ENCODE results near the gene PSME1. TPM values are rescaled to one million over a fixed set of nuclear protein-coding genes. Genes with fewer than 3 reads are reported as not detected.

PSME1 gene
- total and polyA plus RNA-seq, 2 donors (not counting 3 experiments of a cell fraction or from before 2014, with no cell fraction given) = 98.1 to 135 TPM

- Histone ChIP-seq H3K36me3 (ENCODE audit: control insufficient read depth in 2 of 2, extremely low read depth in 1 of 2, insufficient read depth in 2 of 2, low read length in 2 of 2) (no peaks in the 10 kb centered on the region), H3K4me3 (replicated peaks in 1 of 3; ENCODE audit: insufficient read depth in 1 of 3, low read depth in 1 of 3, low read length in 3 of 3) (no peak overlapping the region), H3K9me1 (replicated peaks; ENCODE audit: control insufficient read depth, extremely low read depth, insufficient read depth, low read length) (no peaks in the 10 kb centered on the region), H3K79me2 (ENCODE audit: control insufficient read depth, insufficient read depth, low read length) (no peaks in the 10 kb centered on the region), H3K4me1 (ENCODE audit: control insufficient read depth, extremely low read depth, insufficient read depth, low read length) (peaks cover 18% of the 10 kb centered on the region), H3K27me3 (ENCODE audit: control insufficient read depth in 2 of 2, insufficient read depth in 2 of 2, low read length in 2 of 2) (no peaks in the 10 kb centered on the region), H3K9ac (replicated peaks; ENCODE audit: extremely low read depth, insufficient read depth, low read length) (no peak overlapping the region), H3K27ac (ENCODE audit: insufficient read depth, low read depth, low read length) (no peak overlapping the region), H2AFZ (ENCODE audit: low read depth, low read length) (peak overlapping the region; percentile 77), H3K9me3 (replicated peaks; ENCODE audit: control insufficient read depth, insufficient read depth, low read length) (no peaks in the 10 kb centered on the region), H3K4me2 (ENCODE audit: insufficient read depth, low read length) (no peak overlapping the region), H4K20me1 (replicated peaks; ENCODE audit: control insufficient read depth, extremely low read depth, insufficient read depth, low read length) (no peaks in the 10 kb centered on the region)
- BruUV-seq (replicated peaks) = no TSS peak
- TF ChIP-seq FOS (IDR thresholded peaks at IDR 0.05; ENCODE audit: borderline replicate concordance, insufficient read depth, low read length) (no peak), JUN (IDR thresholded peaks at IDR 0.05; ENCODE audit: borderline replicate concordance, insufficient read depth, insufficient read length, low read depth) (no peak), MAX (IDR thresholded peaks at IDR 0.05; ENCODE audit: insufficient read depth, insufficient read length) (no peak), EZH2 (IDR thresholded peaks at IDR 0.05; ENCODE audit: borderline replicate concordance, low read depth, low read length, severe bottlenecking) (no peak)
- FAIRE-seq (no peak), DNase-seq (ENCODE audit: low read depth, low spot score) (no peak)
- intact Hi-C loops (cut with micrococcal nuclease) (loop anchor here (1.0 kb wide), 1 partner anchor 50 kb away; no protein-coding TSS in a partner anchor), dilution Hi-C loops (cut with MboI; ENCODE audit: extremely low pct_ligation_motif_present, low sequenced_read_pairs) (no loop called here)
- POLR2A ChIA-PET = interaction anchor here (0.7 to 1.1 kb wide), 3 partner anchors 13 to 134 kb away, joined by 3 to 7 read pairs (median 3); partner anchors contain the start of gene TINF2
- CTCF ChIA-PET = interaction anchor here (0.6 to 11.7 kb wide), 19 partner anchors 8 to 200 kb away, joined by 3 to 420 read pairs (median 5); partner anchors contain the start of genes CARMIL3, CIDEB, EMC9 and IPO4
Measured at GRCh38 chr14:24108336-24108874, 27.6 kb upstream of the PSME1 start.

DNA sequence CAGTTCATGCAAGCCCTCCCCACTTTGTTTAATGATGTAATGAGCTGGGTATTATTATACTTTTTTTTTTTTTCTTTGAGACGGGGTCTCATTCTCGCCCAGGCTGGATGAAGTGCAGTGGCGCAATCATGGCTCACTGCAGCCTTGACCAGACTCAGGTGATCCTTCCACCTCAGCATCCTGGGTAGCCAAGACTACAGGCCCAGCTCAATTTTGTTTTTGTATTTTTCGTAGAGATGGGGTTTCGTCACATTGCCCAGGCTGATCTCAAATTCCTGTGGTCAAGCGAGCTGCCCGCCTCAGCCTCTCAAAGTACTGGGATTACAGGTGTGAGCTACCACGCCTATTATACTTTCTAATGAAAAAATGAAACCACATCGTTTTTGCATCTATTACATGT lies 25.9 kb upstream of the PSME1 start:
- FAIRE-seq = no peak
- dilution Hi-C loops (cut with MboI; ENCODE audit: extremely low pct_ligation_motif_present, low sequenced_read_pairs) = no loop called here
- H3K9me3 ChIP-seq (replicated peaks; ENCODE audit: control insufficient read depth, insufficient read depth, low read length) = no peaks in the 10 kb centered on the region
- no peaks in the 10 kb centered on the region for H3K9me1 ChIP-seq (replicated peaks; ENCODE audit: control insufficient read depth, extremely low read depth, insufficient read depth, low read length)
- no peak overlapping the region for H3K27ac ChIP-seq (ENCODE audit: insufficient read depth, low read depth, low read length)
- no peak overlapping the region for H2AFZ ChIP-seq (ENCODE audit: low read depth, low read length)
- H3K4me3 ChIP-seq (replicated peaks in 1 of 3; ENCODE audit: insufficient read depth in 1 of 3, low read depth in 1 of 3, low read length in 3 of 3) = no peak overlapping the region
- ChIA-PET CTCF (interaction anchor here (1.2 to 11.7 kb wide), 7 partner anchors 9 to 54 kb away, joined by 3 to 420 read pairs (median 11); partner anchors contain the start of genes EMC9, IRF9, PCK2 and PSME2), POLR2A (interaction anchor here (1.2 kb wide), 1 partner anchor 16 kb away, joined by 3 read pairs; no protein-coding TSS in a partner anchor)
- intact Hi-C loops (cut with micrococcal nuclease) = loop anchor here (5.0 kb wide), 1 partner anchor 1178 kb away; no protein-coding TSS in a partner anchor
- peaks cover 22% of the 10 kb centered on the region for H3K4me1 ChIP-seq (ENCODE audit: control insufficient read depth, extremely low read depth, insufficient read depth, low read length)
- H3K9ac ChIP-seq (replicated peaks; ENCODE audit: extremely low read depth, insufficient read depth, low read length) = no peak overlapping the region
- no peak for DNase-seq (ENCODE audit: low read depth, low spot score)
- TF ChIP-seq JUN (IDR thresholded peaks at IDR 0.05; ENCODE audit: borderline replicate concordance, insufficient read depth, insufficient read length, low read depth) = no peak
- TF ChIP-seq MAX (IDR thresholded peaks at IDR 0.05; ENCODE audit: insufficient read depth, insufficient read length) = no peak
- H3K27me3 ChIP-seq (ENCODE audit: control insufficient read depth in 2 of 2, insufficient read depth in 2 of 2, low read length in 2 of 2) = no peaks in the 10 kb centered on the region
- no peaks in the 10 kb centered on the region for H4K20me1 ChIP-seq (replicated peaks; ENCODE audit: control insufficient read depth, extremely low read depth, insufficient read depth, low read length)
- H3K4me2 ChIP-seq (ENCODE audit: insufficient read depth, low read length) = no peak overlapping the region
- H3K79me2 ChIP-seq (ENCODE audit: control insufficient read depth, insufficient read depth, low read length) = no peaks in the 10 kb centered on the region
- H3K36me3 ChIP-seq (ENCODE audit: control insufficient read depth in 2 of 2, extremely low read depth in 1 of 2, insufficient read depth in 2 of 2, low read length in 2 of 2) = no peaks in the 10 kb centered on the region
- BruUV-seq (replicated peaks) = no TSS peak

Measured in endothelial cell of umbilical vein (primary cell).